Measurements from ENCODE around the gene ARHGAP36. TPM values are rescaled to one million over a fixed set of nuclear protein-coding genes. Genes with fewer than 3 reads are reported as not detected.

ARHGAP36 gene
- total and polyA plus RNA-seq, 2 of the 8 experiments (the other 6 are each of a cell fraction or from before 2014, with no cell fraction given), result 0.32 to 0.38 TPM

- ChIA-PET POLR2A (ENCODE audit: partially characterized antibody) (no interaction called here), CTCF (ENCODE audit: partially characterized antibody) (interaction anchor here (1.7 kb wide), 1 partner anchor 15 kb away, joined by 6 read pairs; no protein-coding TSS in a partner anchor)
- Histone ChIP-seq H3K4ac (replicated peaks; ENCODE audit: insufficient read length, low read depth, low read length) (no peak overlapping the region), H2BK120ac (replicated peaks; ENCODE audit: low read depth, low read length) (no peak overlapping the region), H3K4me3 (ENCODE audit: extremely low read depth in 1 of 4, insufficient read depth in 2 of 4, low read depth in 3 of 4, low read length in 4 of 4) (no peak overlapping the region), H4K8ac (ENCODE audit: extremely low read depth, insufficient read depth, low read length) (no peak overlapping the region), H4K20me1 (replicated peaks in 1 of 2; ENCODE audit: control insufficient read depth in 1 of 2, insufficient read depth in 2 of 2, low read length in 2 of 2) (no peaks in the 10 kb centered on the region), H3K23me2 (ENCODE audit: low read depth, low read length) (no peaks in the 10 kb centered on the region), H3K18ac (ENCODE audit: extremely low read depth, low read length) (no peak overlapping the region), H4K5ac (ENCODE audit: insufficient read length, low read depth, low read length) (no peak overlapping the region), H2BK12ac (ENCODE audit: low read depth, low read length) (no peak overlapping the region), H3K23ac (ENCODE audit: insufficient read length) (no peak overlapping the region), H3K27me3 (replicated peaks in 1 of 4; ENCODE audit: control insufficient read depth in 3 of 4, extremely low read depth in 1 of 4, insufficient read depth in 3 of 4, low read length in 3 of 4) (no peaks in the 10 kb centered on the region), H3K36me3 (ENCODE audit: control insufficient read depth in 2 of 4, insufficient read depth in 4 of 4, low read length in 3 of 4) (no peaks in the 10 kb centered on the region), H4K91ac (replicated peaks; ENCODE audit: insufficient read length, low read length) (no peak overlapping the region), H3K9ac (replicated peaks in 1 of 4; ENCODE audit: extremely low read depth in 1 of 4, low read depth in 3 of 4, low read length in 3 of 4) (no peak overlapping the region), H2AK5ac (ENCODE audit: low read depth, low read length) (no peak overlapping the region), H2BK20ac (ENCODE audit: low read length) (no peak overlapping the region), H3K27ac (ENCODE audit: low read depth, low read length) (no peak overlapping the region), H3K14ac (ENCODE audit: insufficient read length) (no peak overlapping the region), H3K4me1 (replicated peaks in 1 of 4; ENCODE audit: control insufficient read depth in 3 of 4, insufficient read depth in 4 of 4, low read length in 3 of 4) (no peaks in the 10 kb centered on the region), H2BK5ac (ENCODE audit: low read depth, low read length) (no peak overlapping the region), H3K79me1 (ENCODE audit: low read depth, low read length) (no peaks in the 10 kb centered on the region), H3K56ac (replicated peaks; ENCODE audit: insufficient read length, low read depth, low read length) (no peak overlapping the region), H3K4me2 (ENCODE audit: insufficient read depth in 1 of 2, low read depth in 2 of 2, low read length in 2 of 2) (no peak overlapping the region), H2AFZ (ENCODE audit: low read length) (no peak overlapping the region), H3K79me2 (ENCODE audit: control insufficient read depth in 1 of 2, insufficient read depth in 2 of 2, low read length in 2 of 2) (no peaks in the 10 kb centered on the region), H3K9me3 (ENCODE audit: insufficient read depth in 2 of 2, low read depth in 1 of 2, low read length in 1 of 2) (no peaks in the 10 kb centered on the region), H2BK15ac (ENCODE audit: low read length) (no peak overlapping the region)
- DNase-seq (ENCODE audit: low read depth in 1 of 2, low spot score in 2 of 2), result no peak
- no peak for TF ChIP-seq MAFK (IDR thresholded peaks at IDR 0.05; ENCODE audit: low read depth, low read length)
- TF ChIP-seq, protein P1, sequence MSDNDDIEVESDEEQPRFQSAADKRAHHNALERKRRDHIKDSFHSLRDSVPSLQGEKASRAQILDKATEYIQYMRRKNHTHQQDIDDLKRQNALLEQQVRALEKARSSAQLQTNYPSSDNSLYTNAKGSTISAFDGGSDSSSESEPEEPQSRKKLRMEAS (IDR thresholded peaks at IDR 0.05), result no peak
- no peak for TF ChIP-seq SP1 (IDR thresholded peaks at IDR 0.05; ENCODE audit: low read depth, low read length)
- TF ChIP-seq ATF2 (IDR thresholded peaks at IDR 0.05; ENCODE audit: low read length), result no peak
- TF ChIP-seq YY1 (IDR thresholded peaks at IDR 0.05; ENCODE audit: low read depth, low read length), result no peak
- TF ChIP-seq EGR1 (IDR thresholded peaks at IDR 0.05; ENCODE audit: borderline replicate concordance, low read depth, low read length), result no peak
- no peak for TF ChIP-seq GTF2F1 (IDR thresholded peaks at IDR 0.05; ENCODE audit: borderline replicate concordance, low read depth, low read length)
- TF ChIP-seq RAD21 (IDR thresholded peaks at IDR 0.05 in 1 of 2, conservative IDR thresholded peaks at IDR 0.05 in 1 of 2; ENCODE audit: low read depth in 2 of 2, low read length in 2 of 2), result no peak
- TF ChIP-seq SUZ12 (IDR thresholded peaks at IDR 0.05; ENCODE audit: low read length), result no peak
- no peak for FAIRE-seq
- WGBS, 2 experiments (ENCODE audit: extremely low coverage in 1 of 2, insufficient coverage in 1 of 2, insufficient read length in 1 of 2, insufficient replicate concordance in 2 of 2, low coverage in 1 of 2, low lambda C conversion rate in 2 of 2, missing lambda C conversion rate in 1 of 2), result no CpG with 5 or more reads among the region's 2 CpGs
These were observed 48.0 kb upstream of the ARHGAP36 start for GRCh38 chrX:131010186-131010585.
